ENCODE data around the gene PRKN.

The PRKN gene

DNA sequence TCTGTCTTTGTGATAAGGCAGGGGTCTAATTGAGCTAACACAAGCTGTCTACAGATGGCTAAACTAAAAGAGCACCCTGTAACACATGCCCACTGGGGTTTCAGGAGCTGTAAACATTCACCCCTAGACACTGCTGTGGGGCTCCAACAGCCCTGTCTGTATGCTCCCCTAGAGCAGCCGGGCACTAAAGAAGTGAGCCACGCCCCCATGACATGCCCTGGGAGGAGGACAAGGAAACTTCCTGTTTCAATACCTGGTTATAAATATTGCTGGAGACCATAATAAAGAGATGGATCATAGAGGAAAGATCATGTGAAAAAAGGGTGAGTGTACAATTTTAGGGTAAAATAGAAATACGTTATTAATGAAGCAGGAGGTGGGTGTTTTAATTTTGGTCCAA, 786.0 kb downstream of the PRKN start:
- H2AFZ ChIP-seq (ENCODE audit: low read depth, low read length) = no peak overlapping the region
- H3K9ac ChIP-seq (ENCODE audit: low read depth, low read length) = no peak overlapping the region
- no peaks in the 10 kb centered on the region for H3K79me2 ChIP-seq (ENCODE audit: insufficient read depth, low read length)
- no peaks in the 10 kb centered on the region for H3K9me3 ChIP-seq (ENCODE audit: insufficient read depth, low read length, severe bottlenecking)
- H3K4me1 ChIP-seq (ENCODE audit: insufficient read depth, low read length) = no peaks in the 10 kb centered on the region
- H3K27ac ChIP-seq (ENCODE audit: low read length) = no peak overlapping the region
- no peaks in the 10 kb centered on the region for H3K27me3 ChIP-seq (ENCODE audit: insufficient read depth, low read length, poor library complexity)
- DNase-seq (no peak), ATAC-seq (ENCODE audit: insufficient read depth, low read depth) (no peak)
- H4K20me1 ChIP-seq (ENCODE audit: insufficient read depth, low read length) = no peaks in the 10 kb centered on the region
- no peaks in the 10 kb centered on the region for H3K36me3 ChIP-seq (ENCODE audit: insufficient read depth, low read length)
- H3K4me2 ChIP-seq (ENCODE audit: insufficient read depth, low read length) = no peak overlapping the region
- H3K4me3 ChIP-seq (ENCODE audit: low read depth in 1 of 2, low read length in 2 of 2) = no peak overlapping the region
- no peak for TF ChIP-seq EZH2 (IDR thresholded peaks at IDR 0.05; ENCODE audit: borderline replicate concordance, low read depth, low read length, severe bottlenecking)
- TF ChIP-seq, protein P1, sequence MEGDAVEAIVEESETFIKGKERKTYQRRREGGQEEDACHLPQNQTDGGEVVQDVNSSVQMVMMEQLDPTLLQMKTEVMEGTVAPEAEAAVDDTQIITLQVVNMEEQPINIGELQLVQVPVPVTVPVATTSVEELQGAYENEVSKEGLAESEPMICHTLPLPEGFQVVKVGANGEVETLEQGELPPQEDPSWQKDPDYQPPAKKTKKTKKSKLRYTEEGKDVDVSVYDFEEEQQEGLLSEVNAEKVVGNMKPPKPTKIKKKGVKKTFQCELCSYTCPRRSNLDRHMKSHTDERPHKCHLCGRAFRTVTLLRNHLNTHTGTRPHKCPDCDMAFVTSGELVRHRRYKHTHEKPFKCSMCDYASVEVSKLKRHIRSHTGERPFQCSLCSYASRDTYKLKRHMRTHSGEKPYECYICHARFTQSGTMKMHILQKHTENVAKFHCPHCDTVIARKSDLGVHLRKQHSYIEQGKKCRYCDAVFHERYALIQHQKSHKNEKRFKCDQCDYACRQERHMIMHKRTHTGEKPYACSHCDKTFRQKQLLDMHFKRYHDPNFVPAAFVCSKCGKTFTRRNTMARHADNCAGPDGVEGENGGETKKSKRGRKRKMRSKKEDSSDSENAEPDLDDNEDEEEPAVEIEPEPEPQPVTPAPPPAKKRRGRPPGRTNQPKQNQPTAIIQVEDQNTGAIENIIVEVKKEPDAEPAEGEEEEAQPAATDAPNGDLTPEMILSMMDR (IDR thresholded peaks at IDR 0.05; ENCODE audit: borderline replicate concordance, extremely low read depth, low read length, poor library complexity, severe bottlenecking) = no peak

DNA sequence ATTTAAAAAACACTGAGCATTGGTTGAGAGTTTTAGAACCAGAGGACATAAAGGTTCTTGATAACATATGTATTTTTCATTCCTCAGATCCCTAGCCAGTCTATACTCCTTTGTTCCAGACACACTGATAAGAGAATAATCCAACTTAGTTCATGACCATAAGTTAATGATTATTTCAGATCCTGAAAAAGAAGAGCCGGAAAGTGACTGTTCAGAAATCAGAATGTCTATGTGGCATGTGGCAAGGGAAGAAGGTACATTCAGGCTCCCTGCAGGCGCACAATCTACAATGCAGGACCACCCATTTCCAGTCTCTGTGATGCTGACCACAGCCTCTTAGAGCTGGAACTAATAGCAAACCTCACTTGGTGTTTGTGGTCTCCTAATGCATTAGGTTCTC, 787.0 kb downstream of the PRKN start:
- no peak overlapping the region for H3K27ac ChIP-seq (ENCODE audit: low read length)
- H3K9me3 ChIP-seq (ENCODE audit: insufficient read depth, low read length, severe bottlenecking) = no peaks in the 10 kb centered on the region
- H3K9ac ChIP-seq (ENCODE audit: low read depth, low read length) = no peak overlapping the region
- H4K20me1 ChIP-seq (ENCODE audit: insufficient read depth, low read length) = no peaks in the 10 kb centered on the region
- no peaks in the 10 kb centered on the region for H3K27me3 ChIP-seq (ENCODE audit: insufficient read depth, low read length, poor library complexity)
- ATAC-seq (ENCODE audit: insufficient read depth, low read depth) = no peak
- no peaks in the 10 kb centered on the region for H3K36me3 ChIP-seq (ENCODE audit: insufficient read depth, low read length)
- H2AFZ ChIP-seq (ENCODE audit: low read depth, low read length) = no peak overlapping the region
- no peaks in the 10 kb centered on the region for H3K79me2 ChIP-seq (ENCODE audit: insufficient read depth, low read length)
- H3K4me1 ChIP-seq (ENCODE audit: insufficient read depth, low read length) = no peaks in the 10 kb centered on the region
- H3K4me2 ChIP-seq (ENCODE audit: insufficient read depth, low read length) = no peak overlapping the region
- no peak for DNase-seq
- no peak overlapping the region for H3K4me3 ChIP-seq (ENCODE audit: low read depth in 1 of 2, low read length in 2 of 2)
- TF ChIP-seq, protein P1 (IDR thresholded peaks at IDR 0.05; ENCODE audit: borderline replicate concordance, extremely low read depth, low read length, poor library complexity, severe bottlenecking) = no peak
- no peak for TF ChIP-seq EZH2 (IDR thresholded peaks at IDR 0.05; ENCODE audit: borderline replicate concordance, low read depth, low read length, severe bottlenecking)

DNA sequence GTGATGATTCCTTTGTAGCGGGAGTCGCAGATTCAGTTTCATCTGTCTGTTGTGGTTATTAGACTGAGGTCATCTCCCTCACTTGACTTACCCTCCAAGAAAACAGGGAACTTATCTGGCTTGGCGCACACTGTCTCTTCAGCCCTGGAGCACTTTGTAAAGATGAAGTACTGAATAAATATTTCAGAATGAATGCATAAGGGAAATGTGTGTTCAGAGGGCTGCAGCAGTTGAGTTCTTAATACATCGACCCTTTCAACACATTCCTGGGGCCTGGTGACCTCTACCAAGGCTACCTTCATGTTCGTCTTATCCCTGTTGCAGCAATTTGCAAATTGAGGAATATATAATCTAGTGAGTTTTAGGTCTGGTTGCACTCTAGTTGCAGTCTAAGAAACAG, 801.2 kb downstream of the PRKN start:
- Histone ChIP-seq H3K36me3 (ENCODE audit: insufficient read depth, low read length) (no peaks in the 10 kb centered on the region), H4K20me1 (ENCODE audit: insufficient read depth, low read length) (no peaks in the 10 kb centered on the region), H3K79me2 (ENCODE audit: insufficient read depth, low read length) (no peaks in the 10 kb centered on the region), H2AFZ (ENCODE audit: low read depth, low read length) (no peak overlapping the region), H3K4me3 (ENCODE audit: low read depth in 1 of 2, low read length in 2 of 2) (no peak overlapping the region), H3K27ac (ENCODE audit: low read length) (no peak overlapping the region), H3K4me1 (ENCODE audit: insufficient read depth, low read length) (no peaks in the 10 kb centered on the region), H3K9me3 (ENCODE audit: insufficient read depth, low read length, severe bottlenecking) (no peaks in the 10 kb centered on the region), H3K27me3 (ENCODE audit: insufficient read depth, low read length, poor library complexity) (no peaks in the 10 kb centered on the region), H3K4me2 (ENCODE audit: insufficient read depth, low read length) (no peak overlapping the region), H3K9ac (ENCODE audit: low read depth, low read length) (no peak overlapping the region)
- no peak for DNase-seq
- ATAC-seq (ENCODE audit: insufficient read depth, low read depth) = no peak
- TF ChIP-seq, protein P1 (IDR thresholded peaks at IDR 0.05; ENCODE audit: borderline replicate concordance, extremely low read depth, low read length, poor library complexity, severe bottlenecking) = no peak
- TF ChIP-seq EZH2 (IDR thresholded peaks at IDR 0.05; ENCODE audit: borderline replicate concordance, low read depth, low read length, severe bottlenecking) = no peak

Data from DND-41 (cell line).